Stomach (tissue), 4 donors: ENCODE measurements around the gene PNPLA3.

Experiments used
- CTCF ChIP-seq, 7 experiments: fragments of 450-650 bp in 4 of 7; fragments of 200-600 bp in 3 of 7; sonication (generic) in 3 of 7; IDR thresholded peaks; one replicate each; pipeline ENCODE4 v1.5.1; 2016 to 2019; ENCODE audit warnings: antibody characterized with exemption in 7 of 7, control low read depth in 2 of 7, mild to moderate bottlenecking in 1 of 7
- POLR2A ChIP-seq, 4 donors: fragments of 450-650 bp; IDR thresholded peaks; one replicate each; pipeline ENCODE4 v1.6.1; 2016; ENCODE audit warnings: antibody characterized with exemption in 4 of 4, control low read depth in 2 of 4, mild to moderate bottlenecking in 1 of 4, moderate library complexity in 1 of 4
- POLR2AphosphoS5 ChIP-seq, 3 donors: sonication (generic); formaldehyde crosslinking; IDR thresholded peaks; one replicate each; pipeline ENCODE4 v1.6.1; 2016; ENCODE audit warnings: antibody characterized with exemption in 3 of 3

- TF ChIP-seq CTCF (IDR thresholded peaks at IDR 0.05) (no peak), POLR2A (IDR thresholded peaks at IDR 0.05) (no peak), POLR2AphosphoS5 (IDR thresholded peaks at IDR 0.05) (no peak)
These were observed 25.8 kb upstream of the PNPLA3 start for GRCh38 chr22:43897751-43898261.
